Measurements from ENCODE around the gene BBX.

The BBX gene

DNA sequence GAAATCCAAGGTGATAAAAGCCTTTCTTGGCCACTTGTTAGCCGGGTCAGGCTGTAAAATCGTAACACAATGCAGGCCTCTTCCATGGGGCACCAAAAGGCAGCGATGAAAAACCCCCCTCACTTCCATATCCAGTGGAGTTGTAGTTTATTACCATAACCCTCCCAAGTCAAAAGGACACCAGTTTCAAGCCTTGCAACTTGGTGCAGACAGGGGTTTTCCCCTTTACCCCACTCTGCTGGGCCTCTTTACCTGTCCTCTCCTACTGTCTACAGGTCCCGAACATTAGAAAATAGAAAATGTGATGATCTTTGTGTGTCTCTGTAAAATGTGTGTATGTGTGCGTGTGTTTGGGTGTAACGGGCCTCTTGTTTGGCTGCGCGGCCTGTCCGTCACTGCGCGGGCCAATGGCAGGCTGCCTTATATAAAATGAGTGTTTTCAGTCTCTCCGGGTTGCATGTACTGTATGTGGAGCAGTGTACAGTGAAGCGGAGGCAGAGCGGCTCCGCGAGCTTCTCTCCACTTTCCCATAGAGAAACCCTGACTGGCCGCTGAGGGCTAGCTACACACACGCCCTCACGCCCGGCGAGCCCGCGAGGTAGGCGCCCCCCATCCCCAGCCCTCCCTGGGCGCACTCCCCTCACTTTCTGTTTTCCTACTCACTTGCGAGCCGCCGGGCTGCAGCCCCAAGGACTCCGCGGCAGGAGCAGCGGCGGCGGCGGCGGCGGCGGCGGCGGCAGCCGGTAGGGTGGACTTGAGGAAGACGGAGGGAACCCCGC is at the start of gene BBX:
TSS of gene BBX (plus strand) at position 453 of the 779 bp plus-strand sequence. CDS start 187,499 bp downstream, outside the sequence.
- TF ChIP-seq, protein P1, sequence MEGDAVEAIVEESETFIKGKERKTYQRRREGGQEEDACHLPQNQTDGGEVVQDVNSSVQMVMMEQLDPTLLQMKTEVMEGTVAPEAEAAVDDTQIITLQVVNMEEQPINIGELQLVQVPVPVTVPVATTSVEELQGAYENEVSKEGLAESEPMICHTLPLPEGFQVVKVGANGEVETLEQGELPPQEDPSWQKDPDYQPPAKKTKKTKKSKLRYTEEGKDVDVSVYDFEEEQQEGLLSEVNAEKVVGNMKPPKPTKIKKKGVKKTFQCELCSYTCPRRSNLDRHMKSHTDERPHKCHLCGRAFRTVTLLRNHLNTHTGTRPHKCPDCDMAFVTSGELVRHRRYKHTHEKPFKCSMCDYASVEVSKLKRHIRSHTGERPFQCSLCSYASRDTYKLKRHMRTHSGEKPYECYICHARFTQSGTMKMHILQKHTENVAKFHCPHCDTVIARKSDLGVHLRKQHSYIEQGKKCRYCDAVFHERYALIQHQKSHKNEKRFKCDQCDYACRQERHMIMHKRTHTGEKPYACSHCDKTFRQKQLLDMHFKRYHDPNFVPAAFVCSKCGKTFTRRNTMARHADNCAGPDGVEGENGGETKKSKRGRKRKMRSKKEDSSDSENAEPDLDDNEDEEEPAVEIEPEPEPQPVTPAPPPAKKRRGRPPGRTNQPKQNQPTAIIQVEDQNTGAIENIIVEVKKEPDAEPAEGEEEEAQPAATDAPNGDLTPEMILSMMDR (IDR thresholded peaks at IDR 0.05; ENCODE audit: insufficient read depth, low read depth, low read length, missing control alignments), result no peak
- peak within 1 kb of the TSS; percentile 94 for H3K4me3 ChIP-seq (ENCODE audit: low read depth, low read length)
- DNase-seq (ENCODE audit: low read depth), result peak; percentile 98

DNA sequence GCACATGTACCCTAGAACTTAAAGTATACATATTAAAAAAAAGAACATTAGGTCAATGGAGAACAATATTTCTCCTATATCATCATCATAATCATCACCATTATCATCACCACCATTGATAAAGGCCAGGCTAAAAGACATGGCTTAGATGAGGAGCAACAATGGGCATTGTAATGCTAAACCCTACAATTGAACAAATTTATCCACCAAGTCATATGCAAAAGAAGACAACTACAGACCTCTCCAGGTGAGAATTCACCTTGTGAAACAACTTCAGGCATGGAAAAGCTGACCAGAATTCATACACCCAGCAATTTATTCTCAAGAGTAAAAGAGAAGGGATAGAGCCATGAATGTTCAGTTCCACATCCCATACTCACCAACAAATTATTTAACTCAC is 46.3 kb upstream of the BBX start:
- DNase-seq (ENCODE audit: low read depth), result no peak
- TF ChIP-seq, protein P1 (IDR thresholded peaks at IDR 0.05; ENCODE audit: insufficient read depth, low read depth, low read length, missing control alignments), result no peak
- H3K4me3 ChIP-seq (ENCODE audit: low read depth, low read length), result no peak overlapping the region

DNA sequence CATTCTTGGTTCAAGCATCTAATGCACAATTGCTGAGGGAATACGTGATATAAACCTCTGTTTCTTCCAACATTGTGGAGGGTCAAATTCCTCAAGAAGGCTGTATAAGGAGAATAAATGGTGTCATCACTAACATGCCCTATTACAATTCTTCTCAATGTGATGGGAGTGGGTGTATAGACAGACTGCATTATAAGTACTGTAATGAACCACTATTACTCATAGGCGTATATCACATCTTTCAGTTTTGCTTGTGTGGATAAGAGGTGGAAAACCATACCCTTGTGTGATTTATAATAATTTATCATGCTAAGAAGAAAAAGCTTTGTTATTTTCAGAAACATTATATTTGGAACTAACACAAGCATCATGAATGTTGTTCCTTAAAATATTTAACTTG is 35.3 kb upstream of the BBX start:
- TF ChIP-seq, protein P1 (IDR thresholded peaks at IDR 0.05; ENCODE audit: insufficient read depth, low read depth, low read length, missing control alignments), result no peak
- H3K4me3 ChIP-seq (ENCODE audit: low read depth, low read length), result no peak overlapping the region

DNA sequence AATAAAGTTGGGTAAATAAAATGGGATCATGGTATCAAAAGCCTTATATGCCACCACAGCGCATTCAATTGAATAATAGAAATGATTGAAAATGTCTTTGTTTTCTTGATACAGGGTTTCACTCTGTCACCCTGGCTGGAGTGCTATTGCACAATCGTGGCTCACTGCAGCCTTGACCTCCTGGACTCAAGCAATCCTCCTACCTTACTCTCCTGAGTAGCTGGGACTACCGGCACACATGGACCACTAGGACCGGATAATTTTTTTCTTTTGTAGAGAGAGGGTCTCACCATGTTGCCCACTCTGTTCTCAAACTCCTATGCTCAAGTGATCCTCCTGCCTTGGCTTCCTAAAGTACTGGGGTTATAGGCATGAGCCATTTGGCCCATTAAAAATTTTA is 33.8 kb upstream of the BBX start:
- TF ChIP-seq, protein P1 (IDR thresholded peaks at IDR 0.05; ENCODE audit: insufficient read depth, low read depth, low read length, missing control alignments), result no peak
- DNase-seq (ENCODE audit: low read depth), result no peak
- no peak overlapping the region for H3K4me3 ChIP-seq (ENCODE audit: low read depth, low read length)

More for the DNA sequence above, 35.3 kb upstream of the BBX start:
- no peak for DNase-seq (ENCODE audit: low read depth)

DNA sequence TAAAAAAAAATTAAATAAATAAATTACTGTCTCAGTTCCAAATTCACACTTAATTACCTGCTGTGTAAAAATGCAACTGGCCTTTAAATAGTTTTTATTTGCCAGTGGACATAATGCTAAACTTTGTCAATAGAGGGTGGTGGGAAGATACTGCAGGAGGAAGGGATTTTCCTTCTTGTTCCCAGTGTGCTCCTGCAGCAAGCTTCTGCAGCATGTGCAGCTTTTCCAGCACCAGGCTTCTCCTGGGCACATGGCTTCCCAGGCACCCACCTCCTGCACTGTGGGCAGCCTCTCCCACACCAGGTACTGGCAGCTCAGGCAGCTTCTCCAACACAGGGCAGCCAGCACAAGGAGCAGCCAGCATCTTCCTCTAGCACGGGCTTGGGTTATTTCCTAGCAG is 29.6 kb upstream of the BBX start:
- TF ChIP-seq, protein P1 (IDR thresholded peaks at IDR 0.05; ENCODE audit: insufficient read depth, low read depth, low read length, missing control alignments), result no peak
- DNase-seq (ENCODE audit: low read depth), result no peak
- H3K4me3 ChIP-seq (ENCODE audit: low read depth, low read length), result no peak overlapping the region

DNA sequence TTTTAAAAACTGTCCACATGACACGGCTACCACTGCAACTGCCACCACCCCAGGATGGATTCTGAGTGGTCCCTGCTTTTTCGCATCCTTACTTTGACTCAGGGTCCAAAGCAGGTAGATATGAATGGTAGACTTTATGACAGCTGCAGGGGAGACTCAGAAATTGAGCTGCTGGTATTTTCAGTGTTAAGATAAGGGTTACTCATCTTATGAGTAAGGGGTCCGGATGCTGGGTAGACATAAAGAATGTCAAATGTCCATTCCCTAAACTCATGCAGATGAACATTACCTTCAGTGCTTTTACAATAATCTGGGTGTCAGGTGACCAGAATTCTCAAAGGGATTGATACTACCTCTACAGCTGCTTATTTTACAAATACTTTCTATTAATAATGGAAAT is 25.9 kb upstream of the BBX start:
- TF ChIP-seq, protein P1 (IDR thresholded peaks at IDR 0.05; ENCODE audit: insufficient read depth, low read depth, low read length, missing control alignments), result no peak
- DNase-seq (ENCODE audit: low read depth), result no peak
- H3K4me3 ChIP-seq (ENCODE audit: low read depth, low read length), result no peak overlapping the region

DNA sequence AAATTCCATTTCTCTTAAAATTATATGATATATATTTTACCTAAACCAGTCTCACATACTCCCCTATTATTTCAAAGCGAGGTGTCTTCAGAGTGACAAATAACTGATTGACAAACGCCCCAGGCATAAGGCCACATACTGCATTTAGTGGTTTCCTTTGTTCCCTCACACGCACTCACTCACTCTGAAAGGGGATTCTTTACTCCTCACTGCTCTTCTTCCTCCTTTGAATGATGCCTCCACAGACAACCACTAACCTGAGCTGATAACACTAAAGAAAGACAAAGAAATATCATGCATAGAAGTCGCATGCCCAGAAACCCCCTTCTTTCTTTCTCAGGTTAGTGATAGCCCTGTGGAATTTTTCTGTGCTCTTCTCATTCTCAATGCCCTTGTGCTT is 24.1 kb upstream of the BBX start:
- H3K4me3 ChIP-seq (ENCODE audit: low read depth, low read length), result no peak overlapping the region
- TF ChIP-seq, protein P1 (IDR thresholded peaks at IDR 0.05; ENCODE audit: insufficient read depth, low read depth, low read length, missing control alignments), result no peak
- no peak for DNase-seq (ENCODE audit: low read depth)

All from GM12865 (cell line).